Measurements from ENCODE around the gene SPDL1.

SPDL1 gene

DNA sequence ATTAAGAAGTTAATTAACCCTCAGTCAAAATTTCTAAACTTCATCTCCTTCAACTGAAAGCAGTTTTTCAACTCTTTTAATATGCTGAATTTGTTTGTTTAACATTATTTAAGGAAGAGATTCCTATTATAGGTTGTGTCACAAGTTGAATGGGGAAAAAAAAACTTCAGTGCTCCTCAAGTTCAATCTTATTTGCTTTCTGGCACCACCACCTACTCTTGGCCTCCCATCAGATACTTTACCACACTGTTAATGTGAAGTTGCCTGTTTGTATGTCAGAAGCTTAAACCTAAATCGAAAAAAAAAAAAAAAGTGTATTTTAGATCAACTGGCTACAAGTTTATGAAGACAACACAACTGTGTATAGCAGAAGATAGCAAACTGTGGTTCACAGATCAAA, 49.4 kb downstream of the SPDL1 start:
- no peak for FAIRE-seq

DNA sequence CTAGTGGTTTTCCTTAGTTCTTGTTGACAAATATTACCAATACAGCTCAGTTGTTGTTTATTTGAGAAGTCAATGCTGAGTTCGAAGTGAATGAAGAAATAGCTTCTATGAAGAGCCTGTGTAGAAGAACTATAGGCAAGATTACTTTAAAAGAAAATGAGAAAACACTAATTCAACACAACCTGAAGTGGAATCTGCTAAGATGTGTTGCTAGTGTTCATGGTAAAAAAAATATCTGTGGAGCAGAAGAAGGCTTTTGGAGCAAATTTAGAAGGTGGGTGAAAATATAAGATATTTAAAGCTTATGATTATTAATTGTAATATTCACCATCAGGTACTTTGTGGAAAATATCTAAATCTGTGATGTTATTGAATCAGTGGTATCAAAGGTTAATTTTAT, 51.0 kb downstream of the SPDL1 start:
- no peak for FAIRE-seq

DNA sequence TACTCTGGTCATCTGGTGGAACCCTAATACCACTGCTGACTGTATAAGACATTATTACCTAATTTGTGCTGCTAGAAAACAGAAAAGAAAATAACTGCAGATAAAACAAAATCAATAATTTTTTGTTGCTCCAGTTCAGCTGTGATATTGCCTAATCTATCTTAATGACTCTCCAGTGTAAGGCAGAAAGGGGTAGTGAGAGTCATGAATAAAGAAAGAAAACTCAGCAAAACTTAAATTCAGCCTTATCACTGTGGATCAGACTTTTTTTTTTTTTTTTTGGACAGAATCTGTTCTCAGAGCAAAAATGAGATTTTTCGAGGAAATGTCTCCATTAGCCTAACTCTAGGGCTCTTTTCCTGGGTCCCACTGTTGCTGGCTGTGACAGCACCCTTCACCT, 52.4 kb downstream of the SPDL1 start:
- FAIRE-seq = no peak

DNA sequence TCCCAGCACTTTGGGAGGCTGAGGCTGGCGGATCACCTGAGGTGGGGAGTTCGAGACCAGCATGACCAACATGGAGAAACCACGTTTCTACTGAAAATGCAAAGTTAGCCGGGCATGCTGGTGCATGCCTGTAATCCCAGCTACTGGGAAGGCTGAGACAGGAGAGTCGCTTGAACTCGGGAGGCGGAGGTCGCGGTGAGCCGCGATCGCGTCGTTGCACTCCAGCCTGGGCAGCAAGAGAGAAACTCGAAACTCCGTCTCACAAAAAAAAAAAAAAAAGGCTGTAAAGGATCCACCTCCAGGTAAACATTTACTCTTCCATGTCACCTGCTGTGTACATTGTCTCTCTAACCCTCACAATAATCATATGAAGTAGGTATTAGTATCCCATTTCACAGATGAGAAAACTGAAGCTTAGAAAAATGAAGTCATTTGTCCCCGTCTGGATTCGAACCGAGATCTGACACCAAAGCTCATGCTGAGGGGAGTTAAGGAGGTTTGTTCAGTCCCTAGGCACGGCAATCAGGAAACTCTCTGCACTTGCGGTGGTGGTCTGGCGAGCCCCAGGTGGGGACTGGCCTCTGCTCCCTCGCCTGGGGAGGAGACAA, 53.0 kb downstream of the SPDL1 start:
- FAIRE-seq = no peak

DNA sequence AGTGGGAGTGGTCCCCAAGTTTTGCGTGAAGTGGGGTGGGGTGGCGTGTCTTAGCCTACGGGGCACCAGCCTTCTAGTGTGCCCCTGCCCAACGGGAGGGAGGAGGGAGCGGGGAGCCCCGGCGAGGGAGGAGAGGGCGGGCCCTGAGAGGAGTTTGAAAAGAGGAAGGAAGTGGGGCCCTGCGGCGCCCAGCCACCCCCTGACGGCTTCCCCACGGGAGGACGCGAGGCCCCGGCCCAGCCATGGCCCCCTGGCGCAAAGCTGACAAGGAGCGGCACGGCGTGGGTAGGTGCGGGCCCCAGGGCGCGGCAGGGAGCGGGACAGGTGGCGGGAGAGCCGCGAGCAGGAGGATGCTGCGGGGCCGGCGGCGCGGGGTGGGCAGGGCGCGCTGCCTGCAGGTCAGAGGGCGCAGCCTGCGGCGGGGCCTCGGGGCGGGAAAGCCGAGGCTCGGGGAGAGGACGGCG, 53.5 kb downstream of the SPDL1 start, which contains the start of gene DOCK2:
TSS of gene DOCK2 (plus strand) at position 191 of the 464 bp plus-strand sequence. CDS start at position 243, 52 bp downstream.
- no peak for FAIRE-seq

DNA sequence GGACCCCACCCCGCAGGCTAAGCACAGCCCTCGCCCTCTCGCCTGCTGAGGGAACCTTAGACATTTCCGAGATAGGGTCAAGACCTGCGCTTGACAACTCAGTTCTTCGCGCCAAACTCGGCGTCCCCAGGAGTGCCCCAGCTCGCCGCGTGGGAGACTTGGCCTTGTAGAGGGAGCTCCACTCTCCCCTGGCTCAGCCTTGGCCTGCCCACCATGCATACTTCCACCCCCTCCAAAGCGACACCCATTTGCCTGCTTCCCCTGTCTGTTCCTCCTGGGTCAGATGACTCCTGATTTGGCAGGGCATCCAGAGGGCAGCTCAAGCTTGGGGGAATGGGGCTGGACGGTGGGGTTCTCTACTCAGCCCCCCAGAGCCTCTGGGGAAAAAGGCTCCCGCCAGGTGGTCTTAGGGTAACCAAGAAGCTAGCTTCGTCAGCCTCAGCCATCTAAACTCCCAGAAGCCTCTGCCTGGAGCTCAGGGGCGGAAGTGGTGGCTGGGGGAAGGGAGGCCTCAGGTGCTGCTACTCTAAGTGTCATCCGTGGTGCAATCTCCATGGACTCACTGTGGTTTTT, 54.1 kb downstream of the SPDL1 start:
- FAIRE-seq = no peak

DNA sequence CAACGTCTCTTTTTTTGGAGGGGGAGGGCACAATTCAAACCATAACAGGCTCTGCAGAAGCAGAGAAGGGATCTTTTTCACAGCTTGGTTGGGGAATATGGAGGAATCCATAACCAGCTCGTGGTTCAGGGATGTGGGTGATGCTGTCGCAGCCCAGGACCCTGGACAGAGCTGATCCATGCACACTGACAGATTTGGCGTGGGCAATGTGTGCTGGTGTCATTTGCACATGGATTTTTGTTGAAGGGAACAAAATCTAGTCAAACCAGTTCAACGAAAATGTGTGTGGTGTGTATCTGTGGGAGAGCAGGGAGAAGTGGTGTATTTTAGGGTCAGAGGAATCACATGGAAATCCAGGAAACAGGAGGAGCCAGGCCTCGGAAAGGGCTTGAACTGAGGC, 57.7 kb downstream of the SPDL1 start:
- FAIRE-seq = no peak

DNA sequence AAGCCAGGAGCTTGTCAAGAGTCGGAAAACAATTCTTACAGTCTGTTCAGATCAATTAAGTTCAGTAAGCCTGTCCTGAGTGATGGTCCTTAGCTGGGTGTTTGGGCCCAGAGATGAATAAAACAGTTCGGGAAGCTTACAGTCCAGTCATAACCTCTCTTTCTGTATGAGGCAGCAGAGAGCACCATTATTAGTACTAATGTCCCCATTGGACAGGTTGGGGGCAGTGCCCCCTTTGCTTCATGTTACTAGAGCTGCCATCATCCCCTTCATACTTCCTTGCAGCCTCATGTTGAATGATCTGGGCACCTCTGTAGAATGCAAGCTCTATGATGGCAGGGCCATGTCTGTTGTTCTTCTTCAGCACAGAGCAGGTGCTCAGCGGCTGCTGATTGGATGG, 63.3 kb downstream of the SPDL1 start:
- FAIRE-seq = no peak

DNA sequence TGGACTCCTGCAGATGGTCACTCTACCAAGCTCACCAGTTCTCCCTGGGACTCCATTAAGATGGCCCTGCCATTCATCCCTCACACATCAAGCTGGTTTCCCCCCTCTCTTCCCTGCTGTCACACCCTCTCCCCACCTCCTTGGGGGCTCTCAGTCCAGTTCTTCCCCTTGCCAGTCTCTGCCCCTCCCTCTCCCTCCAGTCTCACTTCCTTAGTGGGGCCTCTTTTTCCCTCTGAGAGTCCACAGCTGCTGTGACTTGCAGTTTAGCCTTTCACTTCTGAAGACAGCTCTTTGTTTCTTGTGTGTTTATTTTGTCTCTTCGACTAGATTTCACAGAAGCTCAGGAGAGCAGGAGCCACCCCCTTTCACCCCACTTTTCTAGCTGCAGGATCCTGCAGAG, 64.0 kb downstream of the SPDL1 start:
- FAIRE-seq = no peak

DNA sequence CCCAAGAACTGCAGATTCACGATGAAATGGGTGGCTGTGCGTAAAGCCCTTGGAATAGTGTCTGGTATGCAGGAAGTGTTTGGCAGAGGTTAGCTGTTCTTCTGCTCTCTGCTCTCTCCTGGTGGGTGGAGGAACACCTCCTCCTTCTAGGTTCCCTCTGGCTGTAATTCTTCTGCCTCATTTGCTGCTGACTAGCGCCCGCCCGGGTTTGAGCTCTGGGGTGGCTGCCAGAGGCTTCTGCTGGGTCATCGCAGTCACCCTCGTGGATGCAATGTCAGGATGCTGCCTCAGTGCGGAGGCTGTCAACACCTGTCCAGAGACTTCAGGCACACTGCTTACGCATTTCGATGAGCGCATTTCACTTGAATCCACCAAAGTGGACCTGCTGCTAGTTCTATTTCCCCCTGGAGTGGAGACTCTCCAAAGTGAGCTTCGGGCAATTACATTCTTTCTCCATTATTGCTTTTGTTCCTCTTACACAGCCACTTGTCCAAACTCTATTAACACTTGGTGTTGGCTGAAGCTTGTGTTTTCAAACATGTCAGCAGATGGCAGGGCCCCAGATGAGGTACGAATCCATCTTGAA, 65.2 kb downstream of the SPDL1 start:
- FAIRE-seq = no peak

DNA sequence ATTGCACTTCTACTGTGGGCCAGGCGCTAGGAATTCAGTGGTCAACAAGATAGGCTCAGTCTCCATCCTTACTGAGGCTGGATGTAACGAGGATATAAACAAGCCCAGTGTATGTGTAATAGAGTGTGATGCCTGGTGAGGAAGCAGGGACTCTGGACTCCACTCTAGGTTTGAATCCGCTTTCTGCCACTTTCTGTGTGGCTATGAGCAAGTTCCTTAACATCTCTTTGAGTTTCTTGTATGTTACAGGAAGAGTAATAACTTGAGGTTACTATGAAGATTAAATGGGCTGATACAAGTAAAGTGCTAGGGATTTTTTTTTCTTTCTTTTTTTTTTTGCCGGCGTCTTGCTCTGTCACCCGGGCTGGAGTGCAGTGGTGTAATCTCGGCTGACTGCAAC, 65.9 kb downstream of the SPDL1 start:
- no peak for FAIRE-seq

DNA sequence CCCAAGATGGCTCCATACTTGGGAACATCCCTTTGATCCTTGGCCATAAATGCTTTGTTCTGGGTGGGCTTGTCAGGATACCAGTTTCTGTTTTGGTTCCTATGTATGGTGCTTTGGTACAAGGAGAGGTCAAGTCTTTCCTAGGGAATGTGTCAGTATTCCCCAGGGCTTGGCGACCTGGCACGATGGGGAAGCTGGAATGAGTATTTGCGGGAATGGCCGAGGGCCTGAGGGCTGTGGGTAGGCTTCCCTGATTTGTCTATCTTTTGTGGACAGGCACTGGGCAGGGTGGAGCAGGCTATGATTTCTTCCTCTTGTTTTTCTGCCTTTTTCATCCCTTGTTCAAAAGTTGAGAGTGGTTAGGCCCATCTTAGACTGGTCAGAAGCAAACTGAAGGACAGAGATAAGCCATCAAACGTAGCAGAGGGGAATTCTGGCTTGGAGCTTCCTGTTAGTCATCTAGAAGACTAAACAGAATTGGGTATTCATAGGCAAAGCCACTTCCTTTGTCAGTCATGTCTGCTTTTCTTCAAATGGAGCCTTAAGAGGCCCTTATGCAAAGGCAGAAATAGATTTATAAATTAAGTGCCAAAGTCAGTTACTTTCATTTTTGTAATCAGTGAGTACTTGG, 67.2 kb downstream of the SPDL1 start:
- no peak for FAIRE-seq

DNA sequence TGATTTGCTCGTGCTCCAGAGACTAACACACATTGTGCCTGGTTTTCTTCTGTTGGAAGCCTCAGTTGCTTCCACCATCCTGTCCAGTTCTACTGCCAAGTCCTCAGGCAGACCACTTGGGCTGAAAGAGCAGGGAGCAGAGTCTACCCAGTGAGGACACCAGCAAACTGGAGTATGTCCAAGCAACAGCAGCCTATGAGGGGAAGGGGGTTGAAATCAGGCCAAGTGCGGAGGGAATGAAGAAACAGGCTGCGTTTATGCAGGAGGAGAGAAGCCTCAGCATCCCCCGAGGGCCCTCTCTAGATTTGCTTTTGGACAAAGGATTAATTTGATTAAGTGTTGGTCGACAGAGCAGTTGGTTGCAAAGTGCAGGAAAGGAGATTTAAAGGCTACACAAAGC, 68.0 kb downstream of the SPDL1 start:
- no peak for FAIRE-seq

DNA sequence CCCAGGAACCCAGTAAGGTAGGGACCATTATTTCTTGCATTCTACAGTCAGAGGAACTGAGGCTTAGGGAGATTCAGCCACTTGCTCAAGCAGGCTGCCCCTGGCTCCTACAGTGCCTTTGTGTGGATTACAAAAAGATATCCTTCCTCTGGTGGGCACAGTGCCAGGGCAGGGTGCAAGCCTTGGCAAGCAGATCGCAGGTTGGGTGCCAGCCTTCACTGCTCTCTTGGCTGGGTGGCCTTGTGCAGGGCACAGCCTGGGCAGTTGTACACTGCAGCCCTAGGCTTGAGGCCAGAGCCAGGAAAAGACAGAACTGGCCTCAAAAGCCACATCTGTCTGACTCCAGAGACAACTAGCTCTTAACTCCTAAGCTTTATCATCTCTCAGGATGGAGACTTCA, 68.5 kb downstream of the SPDL1 start:
- no peak for FAIRE-seq

DNA sequence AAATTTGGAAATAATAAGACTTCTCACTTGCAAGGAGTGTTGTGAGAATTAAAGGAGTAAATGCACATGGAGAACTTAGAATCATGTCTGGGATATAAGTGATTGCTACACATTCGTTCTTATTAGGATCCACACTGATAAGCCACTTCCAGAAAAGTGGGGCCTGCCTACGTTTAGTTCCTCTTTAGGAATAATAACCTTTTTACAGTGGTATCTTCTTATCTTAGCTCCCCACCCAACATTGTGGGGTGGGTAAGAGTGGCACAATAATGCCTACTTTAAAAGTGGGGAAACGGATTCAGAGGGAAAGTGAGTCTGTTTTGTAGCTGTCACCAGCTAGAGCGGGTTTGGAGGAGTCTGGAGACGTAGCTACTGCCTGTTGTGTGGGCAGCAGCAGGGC, 69.5 kb downstream of the SPDL1 start:
- no peak for FAIRE-seq

Data from A204.1 (cell line).